ENCODE results near the gene CCPG1.

DNA sequence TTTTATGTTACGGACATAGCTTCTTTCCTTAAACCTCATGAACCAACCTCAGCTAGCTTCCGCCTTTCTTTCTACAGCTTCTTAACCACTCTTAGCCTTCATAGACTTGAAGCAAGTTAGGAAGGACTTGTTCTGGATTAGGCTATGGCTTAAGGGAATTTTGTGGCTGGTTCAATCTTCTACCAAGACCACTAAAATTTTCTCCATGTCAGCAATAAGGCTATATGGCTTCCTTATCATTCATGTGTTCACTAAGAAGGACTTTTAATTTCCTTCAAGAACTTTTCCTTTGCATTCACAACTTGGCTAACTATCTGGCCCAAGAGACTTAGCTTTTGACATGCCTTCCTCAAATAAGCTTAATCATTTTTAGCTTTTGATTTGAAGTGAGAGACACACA lies 24.5 kb downstream of the CCPG1 start:
- TF ChIP-seq CTCF (IDR thresholded peaks at IDR 0.05) = no peak
- TF ChIP-seq POLR2A (IDR thresholded peaks at IDR 0.05) = no peak

Data from thyroid gland (tissue), 4 donors.